Pancreas (tissue), 10 donors: ENCODE measurements around the gene ISL2. TPM values are rescaled to one million over a fixed set of nuclear protein-coding genes. Genes with fewer than 3 reads are reported as not detected.
A peak's percentile ranks its signal among the peaks of the same experiment; 100 is the strongest.

Experiments used
- ATAC-seq, 4 donors: fragments of 200-7000 bp; cut with Tn5 transposase; one replicate each; pipeline versions ENCODE4 v1.8.0 to v1.9.1; 2020; ENCODE audit warnings: mild to moderate bottlenecking in 4 of 4, moderate library complexity in 4 of 4
- DNase-seq, 6 donors: peaks; one replicate each; pipeline ENCODE4 v3.0.0-alpha.2; 2020
- FAIRE-seq: peaks from 2 replicates; lab custom pipeline; 2012; peaks lifted over from hg19 to GRCh38; lab: Jason Lieb, UNC
- H3K27ac ChIP-seq, 4 donors: fragments of 200-600 bp; sonication (generic); 1 replicate in 3 of 4; 2 replicates in 1 of 4; pipeline versions ENCODE4 v1.5.0 to v1.8.0; 2020
- H3K27me3 ChIP-seq, 4 donors: fragments of 200-600 bp; one replicate each; pipeline ENCODE4 v1.8.0; 2021
- H3K36me3 ChIP-seq, 3 donors: fragments of 200-600 bp; sonication (generic) in 1 of 3; one replicate each; pipeline versions ENCODE4 v1.5.0 to v1.8.0; 2020 to 2021
- H3K4me1 ChIP-seq, 3 donors: fragments of 200-600 bp; one replicate each; pipeline ENCODE4 v1.8.0; 2021
- H3K4me3 ChIP-seq, 4 donors: fragments of 200-600 bp; sonication (generic) in 2 of 4; one replicate each; pipeline versions ENCODE4 v1.5.0 to v1.8.0; 2020 to 2021
- H3K9me3 ChIP-seq, 4 donors: fragments of 200-600 bp; one replicate each; pipeline ENCODE4 v1.8.0; 2021
- WGBS, 2 donors: extraction: QIAGEN DNeasy Blood & Tissue Kit; methylation state at CpG; one replicate each; pipeline ENCODE4 v1.1.7; 2013; 5-methylcytosine and 5-hydroxymethylcytosine counted together
- intact Hi-C, 3 donors: fragments of 100-400 bp; cut with DNase I; formaldehyde crosslinking; loops; one replicate each; pipeline versions ENCODE4 v1.11.1 to v1.14.2; 2022
- polyA plus RNA-seq, 2 donors: library from polyadenylated mRNA; stranded (reverse); fragments of 200-250 nt; gene quantifications; one replicate each; pipeline ENCODE4 v1.2.3, GENCODE V29; 2013
- total RNA-seq, 6 donors: library from RNA; stranded (reverse); fragmentation: NEBNext Ultra II Directional in 4 of 6; extraction: Animal tissue kit (Norgen Biotek cat#: 25700) in 4 of 6; gene quantifications; one replicate each; pipeline versions ENCODE4 v1.2.1 to v1.2.4, GENCODE V29; 2021 to 2023
- TF ChIP-seq, protein P1 (sequence below), 4 donors: fragments of 200-600 bp; sonication (generic) in 3 of 4; IDR thresholded peaks; one replicate each; pipeline versions ENCODE4 v1.5.0 to v1.8.0; 2021; ENCODE audit warnings: antibody characterized with exemption in 4 of 4
- donor health status: healthy with polysubstance abuse.
- donor health status: DM: no; HTN: no; CAD: no; lungs with moderate emphysema.
- donor health status: DM: no; HTN: no; CAD: no.
- donor health status: control.
- donor health status: control.
- donor health status: Bipolar disorder and iron deficiency.
- donor health status: DM: yes; HTN: yes; CAD: no.
- donor health status: DM: no; HTN: no; CAD: no.
- donor health status: DM: no; HTN: no; CAD: no.
- donor health status: DM: yes; HTN: yes; CAD: no.

The ISL2 gene
- total and polyA plus RNA-seq, 8 donors: 0.11 to 0.41 (median 0.16) TPM; not detected in 5

DNA sequence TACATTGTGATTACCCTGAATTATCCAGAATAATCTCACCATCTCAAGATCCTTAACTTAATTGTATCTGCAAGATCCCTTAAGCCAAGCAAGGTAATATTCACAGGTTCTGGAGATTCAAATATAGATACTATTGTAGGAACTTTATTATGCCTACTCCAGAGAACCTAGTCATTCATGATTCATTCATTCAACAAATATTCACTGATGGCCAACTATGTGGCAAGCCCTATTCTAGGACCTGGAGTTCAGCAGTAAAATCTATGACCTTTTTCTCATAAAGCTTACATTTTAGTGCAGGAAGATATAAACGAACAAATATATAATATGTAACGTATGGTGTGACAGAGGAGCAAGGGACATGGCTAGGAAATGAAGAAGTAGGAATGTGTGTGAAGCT is 49.6 kb downstream of the ISL2 start:
- FAIRE-seq (no peak), DNase-seq (no peak), ATAC-seq (no peak)
- intact Hi-C loops: no loop called here
- Histone ChIP-seq H3K27me3 (no peaks in the 10 kb centered on the region), H3K9me3 (no peaks in the 10 kb centered on the region), H3K36me3 (no peaks in the 10 kb centered on the region), H3K4me3 (no peak overlapping the region), H3K27ac (no peak overlapping the region), H3K4me1 (peaks cover 0 to 7% (median 5%) of the 10 kb centered on the region in 3 donors)
- WGBS, 2 donors: 89 to 96% methylated on average over 2 of the region's 2 CpGs
- TF ChIP-seq, protein P1, sequence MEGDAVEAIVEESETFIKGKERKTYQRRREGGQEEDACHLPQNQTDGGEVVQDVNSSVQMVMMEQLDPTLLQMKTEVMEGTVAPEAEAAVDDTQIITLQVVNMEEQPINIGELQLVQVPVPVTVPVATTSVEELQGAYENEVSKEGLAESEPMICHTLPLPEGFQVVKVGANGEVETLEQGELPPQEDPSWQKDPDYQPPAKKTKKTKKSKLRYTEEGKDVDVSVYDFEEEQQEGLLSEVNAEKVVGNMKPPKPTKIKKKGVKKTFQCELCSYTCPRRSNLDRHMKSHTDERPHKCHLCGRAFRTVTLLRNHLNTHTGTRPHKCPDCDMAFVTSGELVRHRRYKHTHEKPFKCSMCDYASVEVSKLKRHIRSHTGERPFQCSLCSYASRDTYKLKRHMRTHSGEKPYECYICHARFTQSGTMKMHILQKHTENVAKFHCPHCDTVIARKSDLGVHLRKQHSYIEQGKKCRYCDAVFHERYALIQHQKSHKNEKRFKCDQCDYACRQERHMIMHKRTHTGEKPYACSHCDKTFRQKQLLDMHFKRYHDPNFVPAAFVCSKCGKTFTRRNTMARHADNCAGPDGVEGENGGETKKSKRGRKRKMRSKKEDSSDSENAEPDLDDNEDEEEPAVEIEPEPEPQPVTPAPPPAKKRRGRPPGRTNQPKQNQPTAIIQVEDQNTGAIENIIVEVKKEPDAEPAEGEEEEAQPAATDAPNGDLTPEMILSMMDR (IDR thresholded peaks at IDR 0.05): no peak

DNA sequence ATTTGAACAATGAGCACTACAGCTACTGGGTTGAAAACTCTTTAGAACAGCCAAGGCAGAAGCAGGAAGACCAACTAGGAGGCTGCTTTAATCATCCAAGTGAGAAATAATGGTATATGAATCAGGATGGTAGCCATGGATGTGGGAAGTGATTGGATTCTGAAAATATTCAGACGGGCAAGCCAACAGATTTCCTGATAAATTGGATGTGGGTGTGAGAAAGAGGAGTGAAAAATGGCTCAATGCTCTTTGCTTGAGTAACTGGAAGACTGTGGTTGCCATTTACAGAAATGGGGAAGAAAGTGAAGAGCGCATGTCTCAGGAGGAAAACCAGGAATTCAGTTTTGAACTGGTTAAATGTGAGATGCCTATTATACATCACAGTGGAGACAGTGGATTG is 50.4 kb downstream of the ISL2 start:
- no peaks in the 10 kb centered on the region for H3K36me3 ChIP-seq
- no peak overlapping the region for H3K4me3 ChIP-seq
- H3K27ac ChIP-seq: no peak overlapping the region
- H3K27me3 ChIP-seq: no peaks in the 10 kb centered on the region
- H3K9me3 ChIP-seq: no peaks in the 10 kb centered on the region
- intact Hi-C loops: no loop called here
- no peak for DNase-seq
- H3K4me1 ChIP-seq: peaks cover 0 to 13% (median 10%) of the 10 kb centered on the region in 3 donors
- ATAC-seq: no peak
- FAIRE-seq: no peak
- TF ChIP-seq, protein P1 (IDR thresholded peaks at IDR 0.05): no peak
- WGBS, 2 donors: 95 to 97% methylated on average over 2 of the region's 2 CpGs

DNA sequence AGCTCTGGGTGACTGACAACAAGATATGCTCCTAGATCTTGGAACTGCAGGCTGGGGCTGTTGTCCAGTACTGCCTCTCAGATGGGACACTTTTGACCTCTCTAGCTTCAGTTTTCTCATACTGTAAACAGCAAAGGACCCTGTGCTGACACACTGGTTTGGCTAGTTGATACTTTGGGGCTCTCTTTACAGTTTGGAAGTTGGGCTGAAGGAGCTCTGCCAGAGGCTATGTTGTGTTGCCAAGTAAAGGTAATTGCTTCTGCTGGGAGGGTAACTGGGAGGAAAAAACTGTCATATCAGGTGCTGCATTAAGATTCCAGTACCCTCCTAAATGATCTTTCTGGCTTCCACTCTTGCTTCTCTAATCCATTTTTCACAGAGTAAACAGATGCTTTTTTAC is 54.0 kb downstream of the ISL2 start:
- H3K27ac ChIP-seq: no peak overlapping the region
- ATAC-seq (peak in 3 of 4 donors; percentile 37 to 52 (median 46)), FAIRE-seq (no peak), DNase-seq (no peak)
- TF ChIP-seq, protein P1 (IDR thresholded peaks at IDR 0.05): no peak
- H3K4me1 ChIP-seq: peaks cover 0 to 13% (median 13%) of the 10 kb centered on the region in 3 donors
- H3K9me3 ChIP-seq: no peaks in the 10 kb centered on the region
- H3K4me3 ChIP-seq: no peak overlapping the region
- no peaks in the 10 kb centered on the region for H3K27me3 ChIP-seq
- intact Hi-C loops: no loop called here
- no peaks in the 10 kb centered on the region for H3K36me3 ChIP-seq

DNA sequence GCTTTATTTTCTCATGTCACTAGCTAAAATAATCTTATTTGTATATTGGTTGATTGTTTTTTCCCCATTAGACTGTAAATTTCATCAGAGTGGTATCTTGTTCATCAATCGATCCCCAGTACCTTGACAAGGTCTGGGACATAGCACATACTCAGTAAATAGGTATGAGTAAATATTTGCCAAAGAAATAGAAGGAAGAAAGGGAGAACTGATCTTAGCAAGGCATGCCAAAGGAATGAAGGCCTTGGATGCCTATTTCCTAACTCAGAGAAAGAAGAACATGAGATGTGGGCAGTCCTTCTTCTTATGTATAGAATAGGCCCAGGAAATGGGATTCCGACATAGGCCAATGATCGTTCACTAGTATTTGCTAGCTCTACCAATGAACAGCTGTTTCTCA is 54.7 kb downstream of the ISL2 start:
- TF ChIP-seq, protein P1 (IDR thresholded peaks at IDR 0.05): no peak
- 55 to 59% methylated on average over 3 of the region's 3 CpGs for WGBS, 2 donors
- ATAC-seq (peak; percentile 69 to 86 (median 80)), FAIRE-seq (no peak), DNase-seq (no peak)
- no peak overlapping the region for H3K27ac ChIP-seq
- H3K4me3 ChIP-seq: no peak overlapping the region
- H3K27me3 ChIP-seq: no peaks in the 10 kb centered on the region
- no peaks in the 10 kb centered on the region for H3K9me3 ChIP-seq
- intact Hi-C loops: no loop called here
- peaks cover 0 to 13% (median 13%) of the 10 kb centered on the region in 3 donors for H3K4me1 ChIP-seq
- no peaks in the 10 kb centered on the region for H3K36me3 ChIP-seq

DNA sequence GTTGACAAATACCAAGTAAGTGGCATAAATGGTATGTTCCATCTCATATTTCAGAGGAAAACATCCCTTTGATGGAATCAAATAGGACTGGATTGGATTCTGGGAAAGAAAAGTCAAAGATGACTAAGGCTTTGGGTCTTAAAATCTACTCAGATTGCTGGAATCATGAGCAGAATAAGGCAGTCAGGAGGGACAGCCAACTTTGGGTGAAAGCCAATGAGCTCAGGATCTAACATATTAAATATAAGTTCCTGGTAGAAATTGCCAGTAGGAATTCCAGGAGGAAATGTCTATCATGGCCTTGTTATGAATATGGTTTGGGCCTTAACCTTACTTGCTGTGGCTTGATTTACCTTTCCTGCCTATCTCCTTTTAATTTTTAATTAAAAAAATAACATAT is 55.3 kb downstream of the ISL2 start:
- peaks cover 0 to 13% (median 13%) of the 10 kb centered on the region in 3 donors for H3K4me1 ChIP-seq
- ATAC-seq (peak; percentile 42 to 63 (median 56)), FAIRE-seq (no peak), DNase-seq (no peak)
- no peaks in the 10 kb centered on the region for H3K9me3 ChIP-seq
- no peak overlapping the region for H3K4me3 ChIP-seq
- TF ChIP-seq, protein P1 (IDR thresholded peaks at IDR 0.05): no peak
- H3K27ac ChIP-seq: no peak overlapping the region
- H3K36me3 ChIP-seq: no peaks in the 10 kb centered on the region
- no peaks in the 10 kb centered on the region for H3K27me3 ChIP-seq
- intact Hi-C loops: no loop called here

Other genes starting within 250 kb of the ISL2 start
- gene ETFA, start 25.3 kb upstream of the ISL2 start, total RNA-seq: 10 to 100 TPM; 35.6 to 51.2 (median 42.6) TPM
- gene ETFA, start 25.3 kb upstream of the ISL2 start, polyA plus RNA-seq: 10 to 100 TPM; 27.5 to 44.1 TPM